HG03039 (cell line): ENCODE results near the gene RMND1.

Experiments
- ATAC-seq: cut with Tn5 transposase; IDR thresholded peaks from one replicate; pipeline ENCODE4 v1.9.1; 2021; ENCODE audit warnings: mild to moderate bottlenecking, moderate library complexity; ENCODE audit not compliant: unreplicated experiment

Gene RMND1, protein sequence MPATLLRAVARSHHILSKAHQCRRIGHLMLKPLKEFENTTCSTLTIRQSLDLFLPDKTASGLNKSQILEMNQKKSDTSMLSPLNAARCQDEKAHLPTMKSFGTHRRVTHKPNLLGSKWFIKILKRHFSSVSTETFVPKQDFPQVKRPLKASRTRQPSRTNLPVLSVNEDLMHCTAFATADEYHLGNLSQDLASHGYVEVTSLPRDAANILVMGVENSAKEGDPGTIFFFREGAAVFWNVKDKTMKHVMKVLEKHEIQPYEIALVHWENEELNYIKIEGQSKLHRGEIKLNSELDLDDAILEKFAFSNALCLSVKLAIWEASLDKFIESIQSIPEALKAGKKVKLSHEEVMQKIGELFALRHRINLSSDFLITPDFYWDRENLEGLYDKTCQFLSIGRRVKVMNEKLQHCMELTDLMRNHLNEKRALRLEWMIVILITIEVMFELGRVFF

DNA sequence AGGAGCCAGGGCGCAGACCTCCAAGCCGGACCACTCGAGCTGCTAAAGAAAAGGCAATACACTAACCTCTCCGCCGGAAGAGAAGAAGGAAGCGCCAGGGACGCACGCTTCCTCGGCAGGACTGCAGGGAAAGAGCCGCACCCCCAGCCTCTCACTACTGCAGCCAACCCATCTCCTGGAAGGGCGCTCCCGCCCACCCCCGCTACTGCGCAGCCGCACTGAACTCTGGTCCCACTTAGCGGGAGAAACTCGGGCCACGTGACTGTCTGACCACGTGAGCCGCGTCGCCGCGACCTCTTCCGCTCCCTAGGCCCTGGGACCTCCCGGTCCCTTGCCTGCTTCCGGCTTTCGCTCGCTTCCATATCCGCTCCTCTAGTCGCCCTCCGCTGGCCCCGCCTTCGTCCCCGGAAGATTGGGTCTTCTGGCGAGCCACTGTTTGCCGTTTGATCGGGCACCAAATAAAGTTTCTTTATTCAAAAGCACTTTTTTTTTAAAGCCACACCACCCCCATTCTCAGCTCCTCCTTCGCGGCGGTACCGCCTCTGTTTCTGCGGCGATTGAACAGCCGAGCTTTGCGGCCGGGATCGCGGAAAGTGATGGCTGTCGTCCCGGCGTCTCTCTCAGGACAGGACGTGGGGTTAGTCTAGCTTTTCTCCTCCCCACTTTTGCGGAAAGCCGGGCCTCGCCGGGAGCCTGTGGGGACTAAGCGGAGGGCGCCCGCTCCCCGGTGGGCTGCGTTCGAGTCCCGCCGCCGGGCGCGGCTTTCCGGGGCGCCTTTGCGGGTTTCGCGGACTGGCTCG lies at the start of gene RMND1:
Gene RMND1, minus strand, starts transcription at position 177 of the 800 bp plus-strand sequence. CDS start 6,315 bp downstream, outside the sequence.
- peak; percentile 99 for ATAC-seq

DNA sequence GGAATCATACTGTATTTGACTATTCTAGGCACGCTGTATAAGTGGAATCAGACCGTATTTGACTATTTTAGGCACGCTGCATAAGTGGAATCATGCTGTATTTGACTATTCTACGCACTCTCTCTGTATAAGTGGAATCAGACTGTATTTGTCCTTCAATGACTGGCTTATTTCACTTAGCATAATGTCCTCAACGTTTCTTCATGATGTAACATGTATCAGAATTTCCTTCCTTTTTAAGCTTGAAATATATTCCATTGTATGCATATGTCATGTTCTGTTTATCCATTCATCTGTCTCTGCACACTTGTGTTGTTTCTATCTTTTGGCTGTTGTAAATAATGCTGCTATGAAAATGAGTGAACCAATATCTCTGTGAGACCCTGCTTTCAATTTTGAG lies 47.6 kb upstream of the RMND1 start:
- ATAC-seq = no peak

DNA sequence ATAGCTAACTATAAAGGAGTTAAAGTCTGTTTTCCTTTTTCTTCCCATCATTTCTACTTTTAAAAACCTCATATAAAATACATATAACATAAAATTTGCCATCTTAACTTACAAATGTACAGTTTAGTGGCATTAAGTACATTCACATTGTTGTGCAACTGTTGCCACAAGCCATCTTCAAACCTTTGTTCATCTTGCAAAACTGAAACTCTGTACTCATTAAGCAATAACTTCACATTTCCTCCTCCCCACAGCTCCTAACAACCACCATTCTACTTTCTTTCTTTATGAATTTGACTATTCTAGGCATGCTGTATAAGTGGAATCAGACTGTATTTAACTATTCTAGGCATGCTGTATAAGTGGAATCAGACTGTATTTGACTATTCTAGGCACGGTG lies 46.4 kb upstream of the RMND1 start:
- ATAC-seq = peak; percentile 80

DNA sequence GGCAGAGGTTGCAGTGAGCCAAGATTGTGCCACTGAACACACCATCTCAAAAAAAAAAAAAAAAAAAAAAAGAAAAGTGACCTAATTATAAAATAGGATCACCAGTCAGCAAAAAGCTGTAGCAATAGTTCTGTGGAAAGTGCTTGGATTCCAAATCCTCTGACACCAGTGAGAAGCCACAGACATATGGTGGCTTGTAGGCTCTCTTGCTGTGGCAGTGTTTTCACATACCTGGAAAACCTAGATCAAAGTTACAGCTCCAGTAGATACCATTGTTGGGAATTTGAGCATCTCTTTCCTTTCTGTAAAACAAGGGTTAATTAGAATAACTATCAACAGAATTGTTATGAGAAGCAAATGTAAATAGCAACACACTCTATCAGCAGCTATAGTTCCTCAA lies 46.0 kb upstream of the RMND1 start:
- no peak for ATAC-seq

DNA sequence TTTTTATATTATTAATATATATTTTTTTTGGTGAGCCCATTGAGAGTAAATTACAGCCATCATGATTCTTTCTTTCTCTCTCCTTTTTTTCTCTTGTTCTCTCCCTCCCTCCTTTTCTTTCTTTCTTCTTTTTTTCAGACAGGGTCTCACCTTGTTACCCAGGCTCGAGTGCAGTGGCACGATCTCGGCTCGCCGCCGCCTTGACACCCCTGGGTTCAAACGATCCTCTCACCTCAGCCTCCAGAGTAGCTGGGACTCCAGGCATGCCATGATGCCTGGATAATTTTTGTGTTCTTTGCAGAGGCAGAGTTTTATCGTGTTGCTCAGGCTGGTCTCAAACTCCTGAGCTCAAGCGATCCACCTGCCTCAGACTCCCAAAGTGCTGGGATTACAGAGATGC lies 43.5 kb upstream of the RMND1 start:
- no peak for ATAC-seq

DNA sequence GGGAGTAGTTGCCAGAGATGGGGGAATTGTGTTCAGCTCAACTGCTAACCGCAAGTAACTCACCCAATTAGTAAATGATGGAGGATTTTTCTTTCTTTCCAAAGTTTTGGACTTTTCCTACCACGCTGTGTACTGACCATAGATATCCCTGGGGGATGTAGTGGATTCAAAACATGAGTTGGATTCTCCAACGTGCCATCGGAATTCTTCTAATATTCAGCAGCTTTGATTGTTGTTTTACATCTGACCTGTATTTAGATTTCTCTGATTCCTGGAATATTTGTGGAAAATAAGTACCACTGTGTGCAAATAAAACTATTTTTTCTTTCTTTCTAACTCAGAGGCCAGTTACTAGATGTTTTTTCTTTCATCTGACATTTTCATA lies 43.0 kb upstream of the RMND1 start:
- no peak for ATAC-seq

DNA sequence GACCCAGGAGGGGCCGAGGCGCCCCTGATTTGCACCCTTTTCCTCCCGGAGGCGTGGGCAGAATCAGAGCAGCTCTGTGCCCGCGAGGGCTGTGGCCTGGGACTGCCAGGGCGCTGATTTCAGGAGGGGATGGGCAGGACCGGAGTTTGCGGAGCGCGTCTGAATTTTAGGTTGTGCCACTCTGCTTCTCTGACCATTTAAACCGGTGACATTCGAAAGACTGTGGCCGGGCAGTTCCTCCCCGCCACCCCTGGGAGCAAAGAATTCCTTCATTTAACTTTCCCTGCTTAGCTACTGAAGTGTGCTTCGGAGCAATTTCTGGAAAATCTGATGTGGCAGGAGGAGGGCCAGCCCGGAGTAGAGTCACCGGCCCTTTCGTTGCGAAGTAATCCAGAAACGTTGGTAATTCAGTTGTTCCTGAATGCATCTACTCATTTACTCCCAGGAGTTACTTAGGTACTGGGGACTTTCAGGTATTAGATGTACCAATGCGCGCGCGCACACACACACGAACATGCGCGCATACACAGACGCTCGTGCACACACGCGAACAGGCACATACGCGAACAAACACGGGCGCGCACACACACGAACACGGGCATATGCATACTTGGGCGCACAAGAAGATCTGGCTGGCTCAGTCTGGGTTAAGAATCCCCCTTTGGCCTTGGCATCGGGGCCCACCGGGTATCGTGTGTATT lies 42.5 kb upstream of the RMND1 start:
- ATAC-seq = no peak

DNA sequence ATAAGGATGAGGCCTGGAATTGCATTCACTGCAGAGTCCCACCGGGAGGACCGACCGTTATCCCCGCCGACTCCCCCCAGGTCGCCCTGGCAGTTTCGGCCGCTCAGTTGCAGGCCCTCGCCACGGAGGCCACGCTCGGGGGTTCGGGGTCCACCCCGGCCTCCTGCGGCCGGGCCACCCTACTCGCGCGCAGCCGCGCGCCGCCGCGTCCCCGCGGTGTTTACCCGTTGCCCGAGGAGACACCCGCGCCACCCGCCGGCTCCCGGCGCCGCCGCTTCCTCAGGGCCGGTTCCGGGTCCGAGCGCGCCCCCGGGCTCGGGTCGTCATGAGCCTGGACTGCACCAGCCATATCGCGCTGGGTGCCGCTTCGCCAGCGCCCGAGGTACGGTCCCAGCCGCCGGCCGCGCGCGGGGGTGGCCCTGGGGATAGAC lies 41.9 kb upstream of the RMND1 start, which contains the start of gene CCDC170:
Gene CCDC170, plus strand, starts transcription at position 214 of the 431 bp plus-strand sequence. Its CDS starts 112 bp downstream, at position 326.
- ATAC-seq = no peak

DNA sequence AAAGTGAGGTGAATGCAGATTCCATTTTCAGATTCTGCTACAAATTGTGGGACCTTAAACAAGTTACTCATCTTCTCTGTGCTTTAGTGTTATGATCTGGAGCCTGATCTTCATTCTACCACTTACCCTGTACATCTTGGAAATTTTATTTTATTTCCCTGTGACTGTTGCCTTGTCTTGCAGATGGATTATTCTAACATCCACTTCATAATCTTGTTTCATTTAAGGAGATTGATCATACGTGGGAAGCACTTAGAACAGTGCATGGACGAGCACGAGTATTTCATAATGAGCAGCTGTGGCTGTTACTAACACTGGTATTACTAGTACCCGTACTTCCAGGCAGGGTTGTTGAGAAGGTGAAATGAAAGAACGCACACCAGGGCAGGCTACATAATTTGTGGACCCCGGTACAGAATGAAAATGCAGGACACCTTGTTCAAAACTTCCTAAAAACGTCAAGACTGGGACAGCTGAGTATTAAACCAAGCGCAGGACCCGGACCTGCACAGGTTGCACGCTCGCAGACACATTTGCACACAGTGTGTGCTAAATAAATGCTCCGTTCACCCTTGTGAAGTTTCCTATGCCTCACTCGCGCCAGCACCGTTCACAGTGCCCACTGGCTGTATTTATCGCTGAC lies 41.4 kb upstream of the RMND1 start:
- no peak for ATAC-seq

DNA sequence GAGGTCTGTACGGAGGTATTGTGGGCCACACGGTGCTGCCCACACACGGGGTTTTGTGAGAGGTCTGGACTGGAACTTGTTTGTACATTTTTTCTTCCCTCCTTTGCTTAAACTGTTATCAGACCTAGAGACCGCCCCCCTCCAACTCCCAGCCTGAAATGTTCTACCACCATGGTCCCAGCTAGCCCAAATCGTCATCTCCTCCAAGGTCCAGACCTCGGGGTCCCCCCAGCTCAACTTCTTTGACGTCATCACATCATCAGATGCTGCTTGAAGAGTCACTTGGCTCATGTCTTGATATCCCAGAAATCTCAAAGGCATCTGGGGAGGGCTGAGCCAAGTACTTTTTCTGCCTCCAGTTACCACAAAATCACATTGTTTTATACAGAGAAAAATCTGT lies 39.1 kb upstream of the RMND1 start:
- no peak for ATAC-seq

DNA sequence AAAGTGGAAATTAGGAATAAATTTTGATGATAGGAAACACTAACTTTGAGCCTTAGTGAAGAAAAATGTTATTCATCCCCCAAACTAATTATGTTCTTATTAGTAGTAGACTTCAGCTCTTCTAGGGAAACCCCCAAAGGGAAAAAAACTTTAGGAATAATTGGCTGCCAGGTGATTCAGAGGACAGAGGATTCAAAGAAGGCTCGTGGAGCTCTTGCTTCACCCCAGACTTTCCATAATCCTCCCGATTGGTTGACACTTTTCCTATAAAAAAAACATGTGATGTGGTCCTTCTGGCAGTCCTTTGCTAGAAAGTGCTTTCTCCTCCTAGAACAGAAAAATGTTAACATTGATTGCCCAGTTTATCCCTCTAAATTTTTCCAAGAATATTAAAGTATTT lies 36.3 kb upstream of the RMND1 start:
- ATAC-seq = no peak

DNA sequence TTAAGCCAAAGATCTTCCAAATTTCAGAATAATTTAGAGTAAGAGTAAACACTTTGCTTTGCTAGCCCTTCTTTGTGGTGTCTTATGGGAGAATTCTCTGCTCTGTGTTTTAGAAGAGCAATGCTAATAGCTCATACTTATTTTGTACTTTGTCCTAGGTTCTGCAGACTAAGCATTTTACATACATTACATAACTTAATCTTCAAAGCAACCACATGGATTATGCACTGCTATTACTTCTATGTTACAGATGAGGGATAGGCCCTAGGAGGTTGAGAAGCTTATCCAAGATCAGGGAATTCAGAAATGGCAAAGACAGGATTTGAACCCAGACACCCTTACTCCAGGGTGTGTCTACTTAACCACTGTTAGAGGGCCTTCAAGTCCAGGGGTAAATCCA lies 32.1 kb upstream of the RMND1 start:
- ATAC-seq = no peak

DNA sequence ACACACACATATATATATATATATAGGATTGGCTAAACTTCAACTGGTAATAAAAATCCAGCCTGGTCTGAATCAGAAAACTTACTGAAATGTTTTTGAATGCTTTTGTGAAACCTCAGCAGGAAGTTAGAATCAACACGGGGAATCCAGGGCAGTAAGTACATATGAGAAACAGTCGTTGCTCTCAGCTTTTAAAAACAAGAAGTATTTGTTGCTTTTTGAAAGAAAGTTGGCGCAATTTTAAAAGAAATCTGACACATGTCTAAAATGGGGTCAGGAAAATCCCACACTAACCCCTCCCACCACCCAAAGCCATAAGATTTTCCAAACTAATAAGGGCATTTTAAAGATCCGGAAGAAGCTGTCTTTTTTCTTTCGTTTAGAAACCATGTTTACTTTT lies 30.4 kb upstream of the RMND1 start:
- no peak for ATAC-seq

DNA sequence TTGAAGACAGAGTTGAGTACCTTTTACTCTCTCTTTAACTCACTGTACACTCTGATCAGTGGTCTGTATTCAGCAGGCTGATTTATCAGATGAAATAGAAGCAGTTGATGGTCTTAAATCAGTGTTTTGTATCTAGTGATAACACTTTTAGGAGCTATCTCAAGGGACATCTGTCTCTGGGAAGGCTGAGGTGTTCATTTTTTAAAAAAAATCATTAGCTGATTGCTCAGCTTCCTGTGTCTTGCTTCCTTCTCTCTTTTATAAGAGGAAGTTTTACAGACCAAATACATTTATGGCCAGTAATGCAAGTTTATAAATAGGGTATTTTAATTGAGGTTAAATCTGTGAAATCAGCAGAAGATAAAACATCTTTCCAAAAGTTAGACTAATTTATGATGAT lies 29.9 kb upstream of the RMND1 start:
- ATAC-seq = no peak

DNA sequence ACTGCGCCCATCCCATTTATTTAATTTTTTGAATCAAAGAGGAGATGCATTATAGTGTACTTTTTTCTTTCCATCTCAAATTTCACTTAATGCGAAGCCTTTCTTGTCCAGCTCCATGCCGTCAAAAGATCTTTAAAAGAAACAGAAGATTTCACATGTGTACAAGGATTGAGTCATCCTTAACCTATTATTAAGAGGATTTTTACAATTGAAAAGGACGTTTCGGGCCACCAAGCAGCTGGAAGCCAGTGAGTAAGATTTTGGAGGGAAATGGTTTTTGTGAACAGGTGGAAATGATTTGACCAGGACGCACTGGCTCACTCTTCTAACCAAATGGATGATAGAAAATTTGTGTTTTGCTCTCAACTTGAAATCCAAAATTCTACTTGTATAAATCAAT lies 26.7 kb upstream of the RMND1 start:
- no peak for ATAC-seq

DNA sequence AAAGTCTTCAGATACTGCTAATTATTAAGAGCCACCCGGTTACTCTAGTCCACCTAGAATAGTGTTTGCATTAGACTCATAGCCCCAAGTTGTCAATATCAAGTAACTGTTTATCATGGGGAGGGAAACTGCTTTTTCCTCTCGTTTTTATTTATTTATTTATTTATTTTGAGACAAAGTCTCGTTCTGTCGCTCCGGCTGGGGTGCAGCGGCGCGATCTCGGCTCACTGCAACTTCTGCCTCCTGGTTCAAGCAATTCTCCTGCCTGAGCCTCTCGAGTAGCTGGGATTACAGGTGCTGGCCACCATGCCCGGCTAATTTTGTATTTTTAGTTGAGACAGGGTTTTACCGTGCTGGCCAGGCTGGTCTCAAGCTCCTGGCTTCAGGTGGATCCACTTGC lies 25.8 kb upstream of the RMND1 start:
- ATAC-seq = no peak

DNA sequence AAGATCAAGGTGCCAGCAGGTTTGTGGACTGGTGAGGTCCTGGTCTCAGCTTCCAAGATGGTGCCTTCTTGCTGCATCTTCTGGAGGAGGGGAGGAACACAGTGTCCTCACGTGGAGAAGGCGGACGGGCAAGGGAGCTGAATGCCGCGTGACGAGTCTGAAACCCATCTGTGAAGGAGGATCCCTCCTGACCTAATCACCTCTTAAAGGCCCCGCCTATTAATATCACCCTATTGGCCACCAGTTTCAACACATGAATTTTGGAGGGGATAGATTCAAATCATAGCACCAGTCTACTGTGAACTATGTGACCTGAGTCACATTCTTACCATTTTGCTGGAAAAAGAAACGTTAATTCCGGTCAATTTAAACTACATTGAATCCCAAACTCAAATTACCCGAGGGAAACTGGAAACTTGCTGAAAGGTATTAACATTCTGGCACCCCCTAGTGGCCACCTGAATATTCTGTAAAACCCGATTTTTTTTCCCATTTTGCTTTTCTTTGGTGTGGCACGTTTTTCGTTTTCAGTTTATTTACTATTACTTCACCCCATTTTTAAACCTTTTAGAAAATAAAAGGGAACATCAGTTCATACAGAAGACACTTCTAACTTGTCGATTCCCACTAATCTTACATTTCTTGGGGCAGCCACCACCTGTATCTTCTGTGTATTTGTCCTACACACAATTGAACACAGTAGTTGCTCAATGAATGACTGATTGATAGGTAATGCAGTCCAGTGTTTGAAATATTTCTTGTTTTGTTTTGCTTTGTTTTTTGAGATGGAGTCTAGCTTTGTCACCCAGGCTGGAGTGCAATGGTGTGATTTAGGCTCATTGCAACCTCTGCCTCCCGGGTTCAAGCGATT lies 24.0 kb upstream of the RMND1 start:
- peak; percentile 63 for ATAC-seq

DNA sequence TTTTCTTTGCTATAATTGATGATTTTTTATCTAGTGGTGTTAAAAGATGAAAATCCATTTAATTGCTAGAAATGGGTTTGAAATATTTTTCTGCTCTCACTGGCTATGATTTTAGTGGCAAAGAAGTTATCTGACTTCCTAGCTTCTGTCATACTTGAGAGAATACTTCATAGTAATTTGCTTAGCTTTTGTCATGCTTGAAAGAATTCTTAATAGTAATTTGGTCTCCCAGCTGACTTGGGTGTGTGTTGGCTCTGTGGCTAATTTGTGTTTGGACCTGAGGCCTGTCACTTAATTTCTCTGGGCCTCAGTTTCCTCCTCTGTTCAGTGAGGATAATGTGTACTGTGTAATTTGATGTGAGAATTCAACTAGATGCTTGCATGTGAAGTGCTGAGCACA lies 12.8 kb upstream of the RMND1 start:
- no peak for ATAC-seq

DNA sequence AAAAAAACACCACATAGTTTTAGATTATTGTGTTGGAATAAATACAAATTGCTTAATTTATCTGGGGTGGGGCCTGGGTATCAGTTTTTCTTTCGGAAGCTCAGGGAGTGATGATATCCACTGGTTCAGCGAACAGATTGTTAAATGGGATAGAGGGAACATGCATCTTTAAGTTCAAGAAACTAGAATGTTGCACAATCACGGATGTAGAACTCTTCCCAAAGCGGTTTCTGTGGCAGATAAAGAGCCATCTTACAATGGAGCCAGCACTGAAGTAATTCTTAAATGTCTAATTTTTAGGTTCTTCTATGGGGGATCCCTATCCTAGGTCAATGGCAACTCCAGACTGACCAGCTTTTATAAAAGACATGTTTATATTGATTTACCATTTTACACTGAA lies 9.7 kb upstream of the RMND1 start:
- no peak for ATAC-seq
